Prostate gland (tissue), 2 donors: Measurements from ENCODE around the gene SYNPR.

Experiments used
- CTCF ChIP-seq, 4 experiments: fragments of 200-600 bp in 2 of 4; fragments of 450-650 bp in 2 of 4; sonication (generic) in 2 of 4; IDR thresholded peaks; 1 replicate in 3 of 4; 2 replicates in 1 of 4; pipeline ENCODE4 v1.5.1; 2016 to 2019; ENCODE audit warnings: antibody characterized with exemption in 4 of 4, mild to moderate bottlenecking in 2 of 4, moderate library complexity in 2 of 4
- POLR2A ChIP-seq: fragments of 450-650 bp; IDR thresholded peaks from one replicate; pipeline ENCODE4 v1.6.1; 2016; ENCODE audit warnings: antibody characterized with exemption, mild to moderate bottlenecking
- POLR2AphosphoS5 ChIP-seq: sonication (generic); formaldehyde crosslinking; IDR thresholded peaks from one replicate; pipeline ENCODE4 v1.6.1; 2017; ENCODE audit warnings: antibody characterized with exemption

- no peak for TF ChIP-seq POLR2A
- TF ChIP-seq CTCF (IDR thresholded peaks at IDR 0.05), result no peak
- TF ChIP-seq POLR2AphosphoS5, result no peak
Measured at GRCh38 chr3:63365671-63366070, 87.6 kb downstream of the SYNPR start.
